Kidney epithelial cell (primary cell): ENCODE results near the gene TMEM255B. TPM values are rescaled to one million over a fixed set of nuclear protein-coding genes. Genes with fewer than 3 reads are reported as not detected.

Experiments
- DNase-seq: peaks from one replicate; pipeline ENCODE4 v3.0.0-alpha.2; 2010; ENCODE audit warnings: low read depth
- H3K27me3 ChIP-seq: 2 replicates; pipeline ENCODE4 v1.6.0; 2011; ENCODE audit warnings: low read length; ENCODE audit not compliant: control insufficient read depth, insufficient read depth
- H3K36me3 ChIP-seq: 2 replicates; pipeline ENCODE4 v1.5.1; 2011; ENCODE audit warnings: low read length; ENCODE audit not compliant: control insufficient read depth, insufficient read depth
- H3K4me3 ChIP-seq: 2 replicates; pipeline ENCODE4 v1.5.1; 2011; ENCODE audit warnings: low read depth, mild to moderate bottlenecking, control low read depth, low read length
- total RNA-seq: library from RNA; depleted of rRNA; stranded (reverse); fragments of >200 nt; gene quantifications from 2 replicates; pipeline ENCODE4 v1.2.3, GENCODE V29; 2015
- TF ChIP-seq, protein P1 (sequence below): IDR thresholded peaks from 2 replicates; pipeline ENCODE4 v1.5.1; 2011; ENCODE audit warnings: mild to moderate bottlenecking, moderate library complexity, low read length, control low read depth, inconsistent platforms; ENCODE audit not compliant: insufficient read depth, poor library complexity, severe bottlenecking

TMEM255B gene
- total RNA-seq, 1 donor from 2014 or later = 11.4 TPM

- no peaks in the 10 kb centered on the region for H3K36me3 ChIP-seq
- DNase-seq = no peak
- TF ChIP-seq, protein P1, sequence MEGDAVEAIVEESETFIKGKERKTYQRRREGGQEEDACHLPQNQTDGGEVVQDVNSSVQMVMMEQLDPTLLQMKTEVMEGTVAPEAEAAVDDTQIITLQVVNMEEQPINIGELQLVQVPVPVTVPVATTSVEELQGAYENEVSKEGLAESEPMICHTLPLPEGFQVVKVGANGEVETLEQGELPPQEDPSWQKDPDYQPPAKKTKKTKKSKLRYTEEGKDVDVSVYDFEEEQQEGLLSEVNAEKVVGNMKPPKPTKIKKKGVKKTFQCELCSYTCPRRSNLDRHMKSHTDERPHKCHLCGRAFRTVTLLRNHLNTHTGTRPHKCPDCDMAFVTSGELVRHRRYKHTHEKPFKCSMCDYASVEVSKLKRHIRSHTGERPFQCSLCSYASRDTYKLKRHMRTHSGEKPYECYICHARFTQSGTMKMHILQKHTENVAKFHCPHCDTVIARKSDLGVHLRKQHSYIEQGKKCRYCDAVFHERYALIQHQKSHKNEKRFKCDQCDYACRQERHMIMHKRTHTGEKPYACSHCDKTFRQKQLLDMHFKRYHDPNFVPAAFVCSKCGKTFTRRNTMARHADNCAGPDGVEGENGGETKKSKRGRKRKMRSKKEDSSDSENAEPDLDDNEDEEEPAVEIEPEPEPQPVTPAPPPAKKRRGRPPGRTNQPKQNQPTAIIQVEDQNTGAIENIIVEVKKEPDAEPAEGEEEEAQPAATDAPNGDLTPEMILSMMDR = no peak
- H3K4me3 ChIP-seq = no peak overlapping the region
- H3K27me3 ChIP-seq = peaks cover 33% of the 10 kb centered on the region
These were observed 27.5 kb upstream of the TMEM255B start for GRCh38 chr13:113731192-113732175.

- TF ChIP-seq, protein P1 = no peak
- DNase-seq = no peak
- Histone ChIP-seq H3K27me3 (peaks cover 33% of the 10 kb centered on the region), H3K36me3 (no peaks in the 10 kb centered on the region), H3K4me3 (no peak overlapping the region)
These were observed 26.7 kb upstream of the TMEM255B start for GRCh38 chr13:113732176-113732960.

DNA sequence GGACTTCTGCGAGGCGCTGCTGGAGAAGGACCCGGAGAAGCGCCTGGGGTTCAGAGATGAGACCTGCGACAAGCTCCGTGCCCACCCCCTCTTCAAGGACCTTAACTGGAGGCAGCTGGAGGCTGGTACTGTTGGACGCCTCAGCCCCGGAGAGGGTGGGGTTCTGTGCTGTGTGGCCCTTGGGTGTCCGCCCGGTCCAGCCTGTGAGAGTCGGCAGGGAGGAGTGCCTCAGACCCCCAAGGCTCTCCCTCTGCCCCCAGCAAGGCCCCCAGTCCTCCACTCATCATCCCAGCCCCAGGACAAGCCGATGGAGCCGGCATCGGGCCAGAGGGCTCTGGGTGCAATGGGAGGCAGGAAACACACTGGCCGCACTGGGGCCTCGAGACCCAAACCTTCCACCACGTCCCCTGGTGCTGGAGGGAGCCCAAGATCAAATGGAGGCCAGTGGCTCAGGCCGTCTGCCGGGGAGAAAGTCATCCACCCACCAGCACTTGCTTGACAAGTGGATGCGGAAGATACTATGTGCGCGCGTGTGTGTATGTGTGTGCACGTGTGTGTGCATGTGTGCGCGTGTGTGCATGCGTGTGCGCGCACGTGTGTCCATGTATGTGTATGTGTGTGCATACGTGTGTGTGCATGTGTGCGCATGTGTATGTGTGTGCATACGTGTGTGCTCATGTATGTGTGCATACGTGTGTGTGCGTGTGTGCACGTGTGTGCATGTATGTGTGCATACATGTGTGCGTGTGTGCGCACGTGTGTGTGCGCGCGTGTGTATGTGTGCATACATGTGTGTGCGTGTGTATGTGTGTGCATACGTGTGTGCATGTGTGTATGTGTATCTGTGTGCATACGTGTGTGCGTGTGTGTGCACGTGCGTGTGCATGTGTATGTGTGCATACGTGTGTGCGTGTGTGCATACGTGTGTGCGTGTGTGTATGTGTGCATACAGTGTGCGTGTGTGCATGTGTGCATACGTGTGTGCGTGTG lies 25.8 kb upstream of the TMEM255B start:
- TF ChIP-seq, protein P1 = no peak
- H3K4me3 ChIP-seq = no peak overlapping the region
- peaks cover 32% of the 10 kb centered on the region for H3K27me3 ChIP-seq
- H3K36me3 ChIP-seq = no peaks in the 10 kb centered on the region
- no peak for DNase-seq

- Histone ChIP-seq H3K36me3 (no peaks in the 10 kb centered on the region), H3K27me3 (peaks cover 22% of the 10 kb centered on the region), H3K4me3 (no peak overlapping the region)
- DNase-seq = no peak
- TF ChIP-seq, protein P1 = no peak
These were observed 24.8 kb upstream of the TMEM255B start for GRCh38 chr13:113734099-113734825.

- Histone ChIP-seq H3K27me3 (peaks cover 17% of the 10 kb centered on the region), H3K36me3 (no peaks in the 10 kb centered on the region)
These were observed 24.2 kb upstream of the TMEM255B start for GRCh38 chr13:113734826-113735125.

More at GRCh38 chr13:113734826-113735125, 24.2 kb upstream of the TMEM255B start:
- DNase-seq = no peak
- H3K4me3 ChIP-seq = no peak overlapping the region
- TF ChIP-seq, protein P1 = no peak
